Pancreas (tissue), 10 donors: ENCODE results near the gene NKD1. TPM values are rescaled to one million over a fixed set of nuclear protein-coding genes. Genes with fewer than 3 reads are reported as not detected.

Source experiments
- ATAC-seq, 4 donors: fragments of 200-7000 bp; cut with Tn5 transposase; one replicate each; pipeline versions ENCODE4 v1.8.0 to v1.9.1; 2020; ENCODE audit warnings: mild to moderate bottlenecking in 4 of 4, moderate library complexity in 4 of 4
- DNase-seq, 6 donors: peaks; one replicate each; pipeline ENCODE4 v3.0.0-alpha.2; 2020
- FAIRE-seq: peaks from 2 replicates; lab custom pipeline; 2012; peaks lifted over from hg19 to GRCh38; lab: Jason Lieb, UNC
- H3K27ac ChIP-seq, 4 donors: fragments of 200-600 bp; sonication (generic); 1 replicate in 3 of 4; 2 replicates in 1 of 4; pipeline versions ENCODE4 v1.5.0 to v1.8.0; 2020
- H3K27me3 ChIP-seq, 4 donors: fragments of 200-600 bp; one replicate each; pipeline ENCODE4 v1.8.0; 2021
- H3K36me3 ChIP-seq, 3 donors: fragments of 200-600 bp; sonication (generic) in 1 of 3; one replicate each; pipeline versions ENCODE4 v1.5.0 to v1.8.0; 2020 to 2021
- H3K4me1 ChIP-seq, 3 donors: fragments of 200-600 bp; one replicate each; pipeline ENCODE4 v1.8.0; 2021
- H3K4me3 ChIP-seq, 4 donors: fragments of 200-600 bp; sonication (generic) in 2 of 4; one replicate each; pipeline versions ENCODE4 v1.5.0 to v1.8.0; 2020 to 2021
- H3K9me3 ChIP-seq, 4 donors: fragments of 200-600 bp; one replicate each; pipeline ENCODE4 v1.8.0; 2021
- WGBS, 2 donors: extraction: QIAGEN DNeasy Blood & Tissue Kit; methylation state at CpG; one replicate each; pipeline ENCODE4 v1.1.7; 2013; 5-methylcytosine and 5-hydroxymethylcytosine counted together
- intact Hi-C, 3 donors: fragments of 100-400 bp; cut with DNase I; formaldehyde crosslinking; loops; one replicate each; pipeline versions ENCODE4 v1.11.1 to v1.14.2; 2022
- polyA plus RNA-seq, 2 donors: library from polyadenylated mRNA; stranded (reverse); fragments of 200-250 nt; gene quantifications; one replicate each; pipeline ENCODE4 v1.2.3, GENCODE V29; 2013
- total RNA-seq, 6 donors: library from RNA; stranded (reverse); fragmentation: NEBNext Ultra II Directional in 4 of 6; extraction: Animal tissue kit (Norgen Biotek cat#: 25700) in 4 of 6; gene quantifications; one replicate each; pipeline versions ENCODE4 v1.2.1 to v1.2.4, GENCODE V29; 2021 to 2023
- TF ChIP-seq, protein P1 (sequence below), 4 donors: fragments of 200-600 bp; sonication (generic) in 3 of 4; IDR thresholded peaks; one replicate each; pipeline versions ENCODE4 v1.5.0 to v1.8.0; 2021; ENCODE audit warnings: antibody characterized with exemption in 4 of 4
- donor health status: healthy with polysubstance abuse.
- donor health status: DM: no; HTN: no; CAD: no; lungs with moderate emphysema.
- donor health status: DM: no; HTN: no; CAD: no.
- donor health status: control.
- donor health status: control.
- donor health status: Bipolar disorder and iron deficiency.
- donor health status: DM: yes; HTN: yes; CAD: no.
- donor health status: DM: no; HTN: no; CAD: no.
- donor health status: DM: no; HTN: no; CAD: no.
- donor health status: DM: yes; HTN: yes; CAD: no.

Gene NKD1
- total and polyA plus RNA-seq, 8 donors = 0.45 to 5.8 (median 4.4) TPM

DNA sequence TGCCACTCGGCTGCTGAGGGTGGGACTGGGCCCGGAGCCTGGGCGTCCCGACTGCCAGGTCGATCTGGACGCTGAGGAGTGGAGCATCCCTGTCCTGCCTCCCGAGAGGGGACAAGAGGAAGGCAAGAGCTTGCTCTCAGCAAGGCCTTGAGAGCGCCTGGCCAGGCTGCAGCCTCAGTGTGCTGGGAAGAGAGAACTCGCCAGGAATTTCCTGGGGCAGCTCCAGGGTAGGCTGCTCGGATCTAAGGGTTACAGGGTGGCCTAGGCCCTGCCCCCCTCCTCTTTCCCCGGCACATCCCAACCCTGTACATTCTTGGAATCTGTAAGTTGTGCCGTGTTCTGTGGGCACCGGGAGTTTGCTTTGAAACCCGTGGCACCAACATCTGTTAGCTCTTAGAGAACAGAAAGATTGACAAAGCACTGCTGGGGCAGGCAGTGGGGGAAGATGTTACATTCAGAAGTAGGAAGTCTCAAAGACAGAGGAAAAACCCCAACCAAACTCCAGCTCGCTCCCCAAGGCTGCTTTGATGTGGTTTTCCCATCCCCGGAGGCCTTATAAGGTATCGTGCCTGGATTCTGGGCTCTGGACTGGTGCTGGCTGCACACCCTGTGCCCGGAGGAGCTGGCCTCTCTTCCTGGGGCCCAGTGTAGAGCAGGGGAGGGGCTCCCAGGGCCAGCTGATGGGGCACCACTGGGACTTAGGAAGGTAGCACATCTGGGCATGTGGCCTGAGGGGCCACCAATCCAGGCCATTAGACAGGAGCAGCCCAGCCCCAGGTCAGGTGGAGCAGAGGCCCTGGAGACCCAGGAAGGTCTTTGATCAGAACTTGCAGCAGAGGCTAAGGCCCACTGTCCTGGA lies 55.2 kb downstream of the NKD1 start:
- 81 to 86% methylated on average over 18 of the region's 18 CpGs for WGBS, 2 donors
- no peaks in the 10 kb centered on the region for H3K9me3 ChIP-seq
- no peaks in the 10 kb centered on the region for H3K36me3 ChIP-seq
- intact Hi-C loops = no loop called here
- peak in 1 of 6 donors; percentile 46 for DNase-seq
- no peak for FAIRE-seq
- no peak overlapping the region for H3K4me3 ChIP-seq
- H3K27ac ChIP-seq = no peak overlapping the region
- no peaks in the 10 kb centered on the region for H3K27me3 ChIP-seq
- peak in 2 of 4 donors; percentile 22 to 24 for ATAC-seq
- H3K4me1 ChIP-seq = peaks cover 0 to under 1% (median 0%) of the 10 kb centered on the region in 3 donors
- TF ChIP-seq, protein P1, sequence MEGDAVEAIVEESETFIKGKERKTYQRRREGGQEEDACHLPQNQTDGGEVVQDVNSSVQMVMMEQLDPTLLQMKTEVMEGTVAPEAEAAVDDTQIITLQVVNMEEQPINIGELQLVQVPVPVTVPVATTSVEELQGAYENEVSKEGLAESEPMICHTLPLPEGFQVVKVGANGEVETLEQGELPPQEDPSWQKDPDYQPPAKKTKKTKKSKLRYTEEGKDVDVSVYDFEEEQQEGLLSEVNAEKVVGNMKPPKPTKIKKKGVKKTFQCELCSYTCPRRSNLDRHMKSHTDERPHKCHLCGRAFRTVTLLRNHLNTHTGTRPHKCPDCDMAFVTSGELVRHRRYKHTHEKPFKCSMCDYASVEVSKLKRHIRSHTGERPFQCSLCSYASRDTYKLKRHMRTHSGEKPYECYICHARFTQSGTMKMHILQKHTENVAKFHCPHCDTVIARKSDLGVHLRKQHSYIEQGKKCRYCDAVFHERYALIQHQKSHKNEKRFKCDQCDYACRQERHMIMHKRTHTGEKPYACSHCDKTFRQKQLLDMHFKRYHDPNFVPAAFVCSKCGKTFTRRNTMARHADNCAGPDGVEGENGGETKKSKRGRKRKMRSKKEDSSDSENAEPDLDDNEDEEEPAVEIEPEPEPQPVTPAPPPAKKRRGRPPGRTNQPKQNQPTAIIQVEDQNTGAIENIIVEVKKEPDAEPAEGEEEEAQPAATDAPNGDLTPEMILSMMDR (IDR thresholded peaks at IDR 0.05) = no peak

DNA sequence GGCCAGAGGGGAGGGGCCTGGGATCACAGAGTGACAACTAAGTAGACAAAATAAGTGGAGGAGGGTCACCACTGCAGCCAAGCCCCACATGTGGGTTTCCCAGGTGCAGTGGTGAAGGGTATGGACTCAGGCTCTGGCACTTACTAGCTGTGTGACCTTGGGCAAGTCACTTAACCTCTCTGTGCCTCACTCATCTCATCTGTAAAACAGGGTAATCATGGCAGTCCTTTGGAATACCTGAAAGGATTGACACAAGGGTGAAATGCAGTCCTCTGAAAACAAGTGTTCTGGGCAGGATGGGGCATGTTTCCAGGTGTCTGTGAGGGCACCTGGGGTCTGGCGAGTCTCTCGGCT lies 55.8 kb downstream of the NKD1 start:
- Histone ChIP-seq H3K9me3 (no peaks in the 10 kb centered on the region), H3K4me3 (no peak overlapping the region), H3K27me3 (no peaks in the 10 kb centered on the region), H3K36me3 (no peaks in the 10 kb centered on the region), H3K4me1 (no peaks in the 10 kb centered on the region), H3K27ac (no peak overlapping the region)
- DNase-seq = peak in 1 of 6 donors; percentile 3
- intact Hi-C loops = no loop called here
- no peak for FAIRE-seq
- no peak for ATAC-seq
- WGBS, 2 donors = 91 to 96% methylated on average over 2 of the region's 2 CpGs
- TF ChIP-seq, protein P1 (IDR thresholded peaks at IDR 0.05) = no peak

DNA sequence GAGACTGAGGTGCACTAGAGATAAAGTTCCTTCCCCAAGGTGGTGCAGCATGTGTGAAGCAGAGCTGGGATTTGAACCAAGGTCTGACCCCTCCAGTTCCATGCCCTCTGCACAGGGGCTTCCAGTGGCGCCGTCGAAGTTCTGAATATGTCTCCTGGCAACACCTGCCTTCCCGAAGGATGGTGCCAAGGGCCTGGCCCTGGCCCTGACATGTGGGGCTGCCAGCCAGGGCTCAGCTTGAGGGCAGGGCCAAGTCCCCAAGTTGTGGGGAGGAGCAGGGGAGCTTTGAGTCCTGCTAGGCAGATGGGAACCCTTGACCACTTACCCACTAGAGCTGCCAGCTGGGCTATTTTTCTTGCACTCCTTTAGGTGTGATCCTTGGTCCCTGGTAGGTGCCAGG lies 56.4 kb downstream of the NKD1 start:
- no peaks in the 10 kb centered on the region for H3K9me3 ChIP-seq
- H3K4me3 ChIP-seq = no peak overlapping the region
- intact Hi-C loops = no loop called here
- TF ChIP-seq, protein P1 (IDR thresholded peaks at IDR 0.05) = no peak
- WGBS, 2 donors = 43 to 53% methylated on average over 4 of the region's 4 CpGs
- no peaks in the 10 kb centered on the region for H3K4me1 ChIP-seq
- ATAC-seq (peak in 2 of 4 donors; percentile 29 to 48), FAIRE-seq (no peak), DNase-seq (peak in 1 of 6 donors; percentile 45)
- no peak overlapping the region for H3K27ac ChIP-seq
- no peaks in the 10 kb centered on the region for H3K27me3 ChIP-seq
- no peaks in the 10 kb centered on the region for H3K36me3 ChIP-seq

DNA sequence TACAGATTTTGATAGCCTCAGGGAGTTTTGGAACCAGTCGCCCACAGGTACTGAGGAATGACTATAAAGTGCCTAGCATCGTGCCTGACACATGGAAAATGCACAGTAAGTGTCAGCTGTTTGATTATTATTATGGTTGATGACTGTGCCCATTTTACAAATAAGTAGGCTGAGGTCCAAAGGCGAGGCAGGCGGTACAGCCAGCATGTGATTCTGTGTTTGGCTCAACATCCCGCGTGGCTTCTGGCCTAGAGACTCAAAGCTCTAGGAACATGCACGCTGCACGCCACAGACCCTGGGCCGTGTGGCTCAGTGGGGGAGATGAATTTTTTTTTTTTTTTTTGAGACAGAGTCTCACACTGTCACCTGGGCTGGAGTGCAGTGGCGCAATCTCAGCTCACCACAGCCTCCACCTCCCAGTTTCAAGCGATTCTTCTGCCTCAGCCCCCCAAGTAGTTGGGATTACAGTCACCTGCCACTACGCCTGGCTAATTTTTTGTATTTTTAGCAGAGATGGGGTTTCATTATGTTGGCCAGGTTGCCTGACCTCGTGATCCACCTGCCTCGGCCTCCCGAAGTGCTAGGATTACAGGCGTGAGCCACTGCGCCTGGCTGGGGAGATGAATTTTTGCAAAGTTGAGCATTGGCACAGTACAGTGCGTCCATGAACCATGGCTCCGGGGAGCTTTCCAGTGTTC lies 57.7 kb downstream of the NKD1 start:
- TF ChIP-seq, protein P1 (IDR thresholded peaks at IDR 0.05) = no peak
- no peaks in the 10 kb centered on the region for H3K27me3 ChIP-seq
- no peaks in the 10 kb centered on the region for H3K9me3 ChIP-seq
- H3K4me1 ChIP-seq = no peaks in the 10 kb centered on the region
- H3K4me3 ChIP-seq = no peak overlapping the region
- no peak overlapping the region for H3K27ac ChIP-seq
- no peak for ATAC-seq
- WGBS, 2 donors = 92 to 95% methylated on average over 19 of the region's 19 CpGs
- intact Hi-C loops = no loop called here
- peak in 1 of 6 donors; percentile 6 for DNase-seq
- H3K36me3 ChIP-seq = no peaks in the 10 kb centered on the region
- no peak for FAIRE-seq
